ENCODE results near the gene ZFAND5.

GRCh38 chr9:72349911-72350310 lies 15.1 kb downstream of the ZFAND5 start:
- no peak for TF ChIP-seq EZH2phosphoT487 (IDR thresholded peaks at IDR 0.05; ENCODE audit: borderline replicate concordance, low read length)
- no peak for TF ChIP-seq EZH2 (IDR thresholded peaks at IDR 0.05; ENCODE audit: low read length, unreplicated experiment)

Data from PC-3 (cell line).